Measurements from ENCODE around the gene METTL16.

Gene METTL16

GRCh38 chr17:2380226-2380922 lies 131.3 kb downstream of the METTL16 start:
- no peak for TF ChIP-seq CTCF (IDR thresholded peaks at IDR 0.05; ENCODE audit: control insufficient read depth, extremely low read depth, insufficient read depth)

GRCh38 chr17:2379489-2380225 lies 132.0 kb downstream of the METTL16 start:
- no peak for TF ChIP-seq CTCF (IDR thresholded peaks at IDR 0.05; ENCODE audit: control insufficient read depth, extremely low read depth, insufficient read depth)
- DNase-seq (ENCODE audit: low read depth) = no peak
- no peak overlapping the region for H3K4me3 ChIP-seq (ENCODE audit: low read depth, low read length)

More at GRCh38 chr17:2380226-2380922, 131.3 kb downstream of the METTL16 start:
- DNase-seq (ENCODE audit: low read depth) = no peak
- no peak overlapping the region for H3K4me3 ChIP-seq (ENCODE audit: low read depth, low read length)

- H3K4me3 ChIP-seq (ENCODE audit: low read depth, low read length) = no peak overlapping the region
- TF ChIP-seq CTCF (IDR thresholded peaks at IDR 0.05; ENCODE audit: control insufficient read depth, extremely low read depth, insufficient read depth) = no peak
- no peak for DNase-seq (ENCODE audit: low read depth)
Measured at GRCh38 chr17:2378905-2379304, 132.8 kb downstream of the METTL16 start.

- no peak overlapping the region for H3K4me3 ChIP-seq (ENCODE audit: low read depth, low read length)
- DNase-seq (ENCODE audit: low read depth) = no peak
- TF ChIP-seq CTCF (IDR thresholded peaks at IDR 0.05; ENCODE audit: control insufficient read depth, extremely low read depth, insufficient read depth) = no peak
Measured at GRCh38 chr17:2377659-2378058, 134.0 kb downstream of the METTL16 start.

- no peak for DNase-seq (ENCODE audit: low read depth)
- H3K4me3 ChIP-seq (ENCODE audit: low read depth, low read length) = no peak overlapping the region
- TF ChIP-seq CTCF (IDR thresholded peaks at IDR 0.05; ENCODE audit: control insufficient read depth, extremely low read depth, insufficient read depth) = no peak
Measured at GRCh38 chr17:2376107-2376506, 135.6 kb downstream of the METTL16 start.

GRCh38 chr17:2375406-2375805 lies 136.3 kb downstream of the METTL16 start:
- no peak for DNase-seq (ENCODE audit: low read depth)
- no peak for TF ChIP-seq CTCF (IDR thresholded peaks at IDR 0.05; ENCODE audit: control insufficient read depth, extremely low read depth, insufficient read depth)

More at GRCh38 chr17:2375406-2375805, 136.3 kb downstream of the METTL16 start:
- H3K4me3 ChIP-seq (ENCODE audit: low read depth, low read length) = no peak overlapping the region

All from LNCaP clone FGC (cell line).